Activated CD8-positive, alpha-beta memory T cell treated with anti-CD3 and anti-CD28 coated beads for 36 hours (primary cell): ENCODE results near the gene OR5C1. TPM values are rescaled to one million over a fixed set of nuclear protein-coding genes. Genes with fewer than 3 reads are reported as not detected.
"Not testable (repeated sequence)": the region's sequence is repeated elsewhere in the genome, so short reads cannot be mapped to it uniquely, and the experiment has no call there.

ENCODE experiments used
- CTCF ChIA-PET: fragments of 350-600 bp; sonication (Branson Sonifier 250); formaldehyde crosslinking; loops from one replicate; lab custom pipeline; 2021; ENCODE audit warnings: antibody characterized with exemption; lab: Charles Lee
- POLR2A ChIA-PET: fragments of 350-600 bp; sonication (Branson Sonifier 250); formaldehyde crosslinking; loops from one replicate; lab custom pipeline; 2021; ENCODE audit warnings: antibody characterized with exemption; lab: Charles Lee
- total RNA-seq, 2 experiments: library from RNA; stranded (reverse); gene quantifications; one replicate each; pipeline ENCODE4 v1.2.3, GENCODE V29; 2021

OR5C1 gene
- total RNA-seq, 2 experiments from 2014 or later: not detected

DNA sequence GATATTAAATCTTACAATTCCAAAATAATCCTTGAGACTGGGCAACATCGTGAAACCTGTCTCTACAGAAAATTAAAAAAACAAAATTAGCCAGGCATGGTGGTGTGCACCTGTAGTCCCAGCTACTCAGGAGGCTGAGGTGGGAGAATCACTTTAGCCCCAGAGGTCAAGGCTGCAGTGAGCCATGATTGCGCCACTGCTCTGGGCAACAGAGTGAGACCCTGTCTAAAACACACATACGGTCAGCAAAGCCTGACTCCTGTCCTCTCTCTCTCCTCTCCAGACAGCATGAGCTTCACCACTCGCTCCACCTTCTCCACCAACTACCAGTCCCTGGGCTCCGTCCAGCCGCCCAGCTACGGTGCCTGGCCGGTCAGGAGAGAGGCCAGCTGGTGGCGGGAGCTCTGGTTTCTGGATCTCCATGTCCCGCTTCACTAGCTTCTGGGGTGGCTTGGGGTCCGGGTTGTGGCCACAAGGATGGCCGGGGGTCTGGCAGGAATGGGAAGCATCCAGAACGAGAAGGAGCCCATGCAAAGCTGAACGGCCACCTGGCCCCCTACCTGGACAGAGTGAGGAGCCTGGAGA lies 48.6 kb downstream of the OR5C1 start:
- ChIA-PET CTCF (interaction anchor here (0.6 kb wide), 1 partner anchor 26 kb away, joined by 3 read pairs; no protein-coding TSS in a partner anchor), POLR2A (no interaction called here)

DNA sequence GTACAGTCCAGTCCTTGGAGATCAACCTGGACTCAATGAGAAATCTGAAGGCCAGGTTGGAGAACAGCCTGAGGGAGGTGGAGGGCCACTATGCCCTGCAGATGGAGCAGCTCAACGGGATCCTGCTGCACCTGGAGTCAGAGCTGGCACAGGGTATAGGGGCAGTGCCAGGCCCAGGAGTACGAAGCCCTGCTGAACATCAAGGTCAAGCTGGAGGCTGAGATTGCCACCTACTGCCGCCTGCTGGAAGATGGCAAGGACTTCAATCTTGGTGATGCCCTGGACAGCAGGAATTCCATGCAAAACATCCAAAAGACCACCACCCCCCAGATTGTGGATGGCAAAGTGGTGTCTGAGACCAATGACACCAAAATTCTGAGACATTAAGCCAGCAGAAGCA lies 49.7 kb downstream of the OR5C1 start:
- POLR2A ChIA-PET: interaction anchor here (0.6 kb wide), 2 partner anchors 52 to 450 kb away, joined by 5 to 8 read pairs; no protein-coding TSS in a partner anchor
- CTCF ChIA-PET: not testable (repeated sequence)

Other genes with a start within 250 kb of the OR5C1 start
- gene OR1N2, start 235.8 kb upstream of the OR5C1 start, total RNA-seq: not detected
- not detected for gene OR1L8, start 205.5 kb upstream of the OR5C1 start, total RNA-seq
- not detected for gene OR1Q1, start 174.2 kb upstream of the OR5C1 start, total RNA-seq
- not detected for gene OR1B1, start 131.3 kb upstream of the OR5C1 start, total RNA-seq
- gene OR1L1, start 127.2 kb upstream of the OR5C1 start, total RNA-seq: not detected
- not detected for gene OR1L3, start 113.8 kb upstream of the OR5C1 start, total RNA-seq
- gene OR1L4, start 64.9 kb upstream of the OR5C1 start, total RNA-seq: not detected
- gene OR1L6, start 46.6 kb upstream of the OR5C1 start, total RNA-seq: not detected
- not detected for gene OR1K1, start 11.2 kb downstream of the OR5C1 start, total RNA-seq
- 10 to 100 TPM; 19.5 to 19.9 TPM for gene PDCL, start 39.7 kb downstream of the OR5C1 start, total RNA-seq
- 10 to 100 TPM; 30.4 to 31.2 TPM for gene RC3H2, start 116.4 kb downstream of the OR5C1 start, total RNA-seq
- gene ZBTB6, start 124.4 kb downstream of the OR5C1 start, total RNA-seq: 10 to 100 TPM in 1 of 2 experiments, 1 to 10 TPM in 1; 9.7 to 10.5 TPM
- gene ZBTB26, start 142.6 kb downstream of the OR5C1 start, total RNA-seq: 1 to 10 TPM; 5.7 to 6.4 TPM
- gene RABGAP1, start 152.1 kb downstream of the OR5C1 start, total RNA-seq: 10 to 100 TPM; 19.1 to 20.7 TPM
- under 1 TPM in 1 of 2 experiments, not detected in 1; 0.65 TPM for gene GPR21, start 244.7 kb downstream of the OR5C1 start, total RNA-seq